ENCODE data around the gene ARHGAP31.

GRCh38 chr3:119409844-119410243, 115.7 kb downstream of the ARHGAP31 start:
- TF ChIP-seq, protein P1, sequence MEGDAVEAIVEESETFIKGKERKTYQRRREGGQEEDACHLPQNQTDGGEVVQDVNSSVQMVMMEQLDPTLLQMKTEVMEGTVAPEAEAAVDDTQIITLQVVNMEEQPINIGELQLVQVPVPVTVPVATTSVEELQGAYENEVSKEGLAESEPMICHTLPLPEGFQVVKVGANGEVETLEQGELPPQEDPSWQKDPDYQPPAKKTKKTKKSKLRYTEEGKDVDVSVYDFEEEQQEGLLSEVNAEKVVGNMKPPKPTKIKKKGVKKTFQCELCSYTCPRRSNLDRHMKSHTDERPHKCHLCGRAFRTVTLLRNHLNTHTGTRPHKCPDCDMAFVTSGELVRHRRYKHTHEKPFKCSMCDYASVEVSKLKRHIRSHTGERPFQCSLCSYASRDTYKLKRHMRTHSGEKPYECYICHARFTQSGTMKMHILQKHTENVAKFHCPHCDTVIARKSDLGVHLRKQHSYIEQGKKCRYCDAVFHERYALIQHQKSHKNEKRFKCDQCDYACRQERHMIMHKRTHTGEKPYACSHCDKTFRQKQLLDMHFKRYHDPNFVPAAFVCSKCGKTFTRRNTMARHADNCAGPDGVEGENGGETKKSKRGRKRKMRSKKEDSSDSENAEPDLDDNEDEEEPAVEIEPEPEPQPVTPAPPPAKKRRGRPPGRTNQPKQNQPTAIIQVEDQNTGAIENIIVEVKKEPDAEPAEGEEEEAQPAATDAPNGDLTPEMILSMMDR (IDR thresholded peaks at IDR 0.05 in 2 of 3, conservative IDR thresholded peaks at IDR 0.05 in 1 of 3; ENCODE audit: control insufficient read depth in 2 of 3, extremely low read depth in 1 of 3, insufficient read depth in 1 of 3, low read depth in 3 of 3, low read length in 3 of 3), result no peak
- TF ChIP-seq, protein P2, sequence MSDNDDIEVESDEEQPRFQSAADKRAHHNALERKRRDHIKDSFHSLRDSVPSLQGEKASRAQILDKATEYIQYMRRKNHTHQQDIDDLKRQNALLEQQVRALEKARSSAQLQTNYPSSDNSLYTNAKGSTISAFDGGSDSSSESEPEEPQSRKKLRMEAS (IDR thresholded peaks at IDR 0.05; ENCODE audit: low read depth, low read length), result no peak
- TF ChIP-seq CUX1 (IDR thresholded peaks at IDR 0.05; ENCODE audit: insufficient replicate concordance, low read depth, low read length), result no peak
- TF ChIP-seq, protein P3, sequence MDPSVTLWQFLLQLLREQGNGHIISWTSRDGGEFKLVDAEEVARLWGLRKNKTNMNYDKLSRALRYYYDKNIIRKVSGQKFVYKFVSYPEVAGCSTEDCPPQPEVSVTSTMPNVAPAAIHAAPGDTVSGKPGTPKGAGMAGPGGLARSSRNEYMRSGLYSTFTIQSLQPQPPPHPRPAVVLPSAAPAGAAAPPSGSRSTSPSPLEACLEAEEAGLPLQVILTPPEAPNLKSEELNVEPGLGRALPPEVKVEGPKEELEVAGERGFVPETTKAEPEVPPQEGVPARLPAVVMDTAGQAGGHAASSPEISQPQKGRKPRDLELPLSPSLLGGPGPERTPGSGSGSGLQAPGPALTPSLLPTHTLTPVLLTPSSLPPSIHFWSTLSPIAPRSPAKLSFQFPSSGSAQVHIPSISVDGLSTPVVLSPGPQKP (IDR thresholded peaks at IDR 0.05; ENCODE audit: low read depth, low read length), result no peak
- TF ChIP-seq, protein P4, sequence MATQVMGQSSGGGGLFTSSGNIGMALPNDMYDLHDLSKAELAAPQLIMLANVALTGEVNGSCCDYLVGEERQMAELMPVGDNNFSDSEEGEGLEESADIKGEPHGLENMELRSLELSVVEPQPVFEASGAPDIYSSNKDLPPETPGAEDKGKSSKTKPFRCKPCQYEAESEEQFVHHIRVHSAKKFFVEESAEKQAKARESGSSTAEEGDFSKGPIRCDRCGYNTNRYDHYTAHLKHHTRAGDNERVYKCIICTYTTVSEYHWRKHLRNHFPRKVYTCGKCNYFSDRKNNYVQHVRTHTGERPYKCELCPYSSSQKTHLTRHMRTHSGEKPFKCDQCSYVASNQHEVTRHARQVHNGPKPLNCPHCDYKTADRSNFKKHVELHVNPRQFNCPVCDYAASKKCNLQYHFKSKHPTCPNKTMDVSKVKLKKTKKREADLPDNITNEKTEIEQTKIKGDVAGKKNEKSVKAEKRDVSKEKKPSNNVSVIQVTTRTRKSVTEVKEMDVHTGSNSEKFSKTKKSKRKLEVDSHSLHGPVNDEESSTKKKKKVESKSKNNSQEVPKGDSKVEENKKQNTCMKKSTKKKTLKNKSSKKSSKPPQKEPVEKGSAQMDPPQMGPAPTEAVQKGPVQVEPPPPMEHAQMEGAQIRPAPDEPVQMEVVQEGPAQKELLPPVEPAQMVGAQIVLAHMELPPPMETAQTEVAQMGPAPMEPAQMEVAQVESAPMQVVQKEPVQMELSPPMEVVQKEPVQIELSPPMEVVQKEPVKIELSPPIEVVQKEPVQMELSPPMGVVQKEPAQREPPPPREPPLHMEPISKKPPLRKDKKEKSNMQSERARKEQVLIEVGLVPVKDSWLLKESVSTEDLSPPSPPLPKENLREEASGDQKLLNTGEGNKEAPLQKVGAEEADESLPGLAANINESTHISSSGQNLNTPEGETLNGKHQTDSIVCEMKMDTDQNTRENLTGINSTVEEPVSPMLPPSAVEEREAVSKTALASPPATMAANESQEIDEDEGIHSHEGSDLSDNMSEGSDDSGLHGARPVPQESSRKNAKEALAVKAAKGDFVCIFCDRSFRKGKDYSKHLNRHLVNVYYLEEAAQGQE (IDR thresholded peaks at IDR 0.05; ENCODE audit: low read depth, low read length), result no peak
- no peak for TF ChIP-seq TARDBP (IDR thresholded peaks at IDR 0.05; ENCODE audit: borderline replicate concordance)
- no peak for TF ChIP-seq CHD2 (IDR thresholded peaks at IDR 0.05; ENCODE audit: borderline replicate concordance, low read depth, low read length)
